HG02642 (cell line): ENCODE results near the gene KRTAP12-4.
"Not testable (repeated sequence)": the region's sequence is repeated elsewhere in the genome, so short reads cannot be mapped to it uniquely, and the experiment has no call there.

ENCODE experiments used
- ATAC-seq: cut with Tn5 transposase; IDR thresholded peaks from one replicate; pipeline ENCODE4 v1.9.1; 2021; ENCODE audit warnings: mild to moderate bottlenecking; ENCODE audit not compliant: unreplicated experiment, poor library complexity

KRTAP12-4 gene

DNA sequence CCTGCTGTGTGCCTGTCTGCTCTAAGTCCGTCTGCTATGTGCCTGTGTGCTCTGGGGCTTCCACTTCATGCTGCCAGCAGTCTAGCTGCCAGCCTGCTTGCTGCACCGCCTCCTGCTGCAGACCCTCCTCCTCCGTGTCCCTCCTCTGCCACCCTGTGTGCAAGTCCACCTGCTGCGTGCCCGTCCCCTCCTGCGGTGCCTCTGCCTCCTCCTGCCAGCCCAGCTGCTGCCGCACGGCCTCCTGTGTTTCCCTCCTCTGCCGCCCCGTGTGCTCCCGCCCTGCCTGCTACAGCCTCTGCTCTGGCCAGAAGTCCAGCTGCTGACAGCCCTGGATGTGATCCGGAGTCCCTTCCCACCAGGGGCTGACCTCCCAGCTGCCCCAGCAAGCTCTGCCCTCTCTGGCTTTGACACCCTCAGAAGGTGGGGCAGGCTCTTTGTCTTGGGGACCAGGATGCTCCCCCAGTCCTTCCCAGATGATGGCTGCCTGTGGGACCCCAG, 16.6 kb downstream of the KRTAP12-4 start:
- not testable (repeated sequence) for ATAC-seq

DNA sequence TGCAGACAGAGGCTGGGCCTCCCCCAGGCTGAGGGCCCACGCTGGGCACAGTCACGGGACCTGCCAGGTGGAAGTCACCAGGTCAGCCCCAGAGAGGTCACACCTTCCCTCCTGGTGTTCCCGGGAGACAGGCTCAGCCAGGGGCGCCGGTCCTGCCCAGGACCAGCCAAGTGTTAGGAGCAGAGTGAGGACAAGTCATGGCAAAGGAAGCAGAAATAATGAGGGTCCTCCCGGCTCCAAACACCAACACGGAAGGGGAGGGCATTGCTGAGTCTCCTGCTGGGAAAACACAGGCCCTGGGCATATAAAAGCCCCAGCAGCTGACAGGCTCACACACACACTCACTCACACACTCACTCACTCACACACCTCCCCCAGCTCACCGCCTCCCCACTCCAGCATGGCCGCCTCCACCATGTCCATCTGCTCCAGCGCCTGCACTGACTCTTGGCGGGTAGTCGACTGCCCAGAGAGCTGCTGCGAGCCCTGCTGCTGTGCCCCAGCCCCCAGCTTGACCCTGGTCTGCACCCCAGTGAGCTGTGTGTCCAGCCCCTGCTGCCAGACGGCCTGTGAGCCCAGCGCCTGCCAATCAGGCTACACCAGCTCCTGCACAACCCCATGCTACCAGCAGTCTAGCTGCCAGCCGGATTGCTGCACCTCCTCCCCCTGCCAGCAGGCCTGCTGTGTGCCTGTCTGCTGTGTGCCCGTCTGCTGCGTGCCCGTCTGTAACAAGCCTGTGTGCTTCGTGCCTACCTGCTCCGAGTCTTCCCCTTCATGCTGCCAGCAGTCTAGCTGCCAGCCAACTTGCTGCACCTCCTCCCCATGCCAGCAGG, 17.2 kb downstream of the KRTAP12-4 start, which contains the start of gene KRTAP10-10:
TSS of gene KRTAP10-10 (plus strand) at position 339 of the 833 bp plus-strand sequence. CDS start at position 401, 62 bp downstream.
- no peak for ATAC-seq

DNA sequence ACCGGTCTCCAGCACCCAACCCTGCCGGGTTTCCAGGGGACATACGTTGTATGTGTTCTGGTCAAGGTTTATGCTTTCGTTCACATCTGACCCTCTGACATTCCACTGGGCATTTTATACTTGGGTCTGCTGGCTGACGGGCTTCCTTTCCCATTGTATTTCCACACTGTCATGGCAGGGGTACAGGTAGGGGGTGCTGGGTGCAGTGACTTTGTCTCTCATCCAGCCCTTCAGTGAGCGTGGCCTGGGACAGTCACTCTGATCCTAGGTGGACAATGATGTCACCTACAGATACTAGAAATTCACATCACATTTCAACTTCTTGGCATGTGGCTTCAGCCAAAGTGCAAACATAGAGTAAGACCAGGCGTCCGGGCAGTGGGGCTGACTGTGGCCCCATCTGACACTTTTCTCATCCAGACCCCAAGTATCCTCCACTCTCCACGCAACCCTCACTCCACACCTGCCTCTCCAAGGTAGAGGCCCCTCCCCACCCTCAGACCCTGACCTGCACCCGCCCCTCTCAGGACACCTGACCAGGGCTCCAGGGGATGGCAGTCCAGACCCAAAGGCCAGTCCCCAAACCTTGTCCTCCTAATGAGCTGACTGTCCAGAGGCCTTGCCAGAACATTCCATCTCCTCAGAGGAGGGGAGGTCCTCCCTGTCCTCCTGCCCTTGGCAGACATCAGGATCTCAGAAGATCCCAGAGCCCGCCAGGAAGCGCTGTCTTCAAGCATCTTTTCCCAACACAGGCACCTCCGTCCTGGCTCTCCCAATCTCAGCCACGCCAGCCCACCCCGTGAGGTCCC, 18.0 kb downstream of the KRTAP12-4 start:
- ATAC-seq, result no peak

DNA sequence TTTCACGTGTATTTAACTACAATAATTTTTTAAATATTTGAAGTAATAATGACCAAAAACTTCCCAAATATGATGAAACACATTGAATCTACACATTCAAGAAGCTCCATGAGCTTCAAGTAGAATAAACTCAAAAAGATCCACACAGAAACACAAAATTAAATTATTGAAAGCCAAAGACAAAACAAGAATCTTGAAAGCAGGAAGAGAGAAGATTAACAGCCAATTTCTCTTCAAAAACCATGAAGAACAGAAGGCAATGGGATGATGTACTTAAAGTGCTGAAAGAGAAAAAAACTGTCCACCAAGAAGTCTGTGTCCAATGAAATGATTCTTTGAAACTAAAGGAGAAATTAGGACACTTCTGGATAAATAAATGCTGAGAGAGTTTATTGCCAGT, 22.4 kb downstream of the KRTAP12-4 start:
- ATAC-seq, result no peak

DNA sequence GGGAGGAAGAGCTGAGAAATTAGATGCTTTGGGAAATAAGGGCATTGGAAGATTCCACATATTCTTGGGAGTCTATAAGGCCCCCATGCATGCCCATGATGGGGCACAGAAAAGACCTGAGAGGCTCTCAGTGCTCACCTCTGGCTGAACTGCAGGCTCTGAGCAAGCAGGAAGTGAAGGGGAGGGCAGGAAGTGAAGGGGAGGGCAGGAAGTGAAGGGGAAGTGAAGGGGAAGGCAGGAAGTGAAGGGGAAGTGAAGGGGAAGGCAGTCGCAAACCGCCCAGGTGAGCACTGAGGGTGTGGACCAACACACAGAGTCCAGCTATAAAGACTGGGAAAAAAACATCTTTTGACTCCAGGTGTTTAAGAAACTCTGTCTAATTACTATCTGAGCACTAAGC, 24.0 kb downstream of the KRTAP12-4 start:
- ATAC-seq, result no peak

DNA sequence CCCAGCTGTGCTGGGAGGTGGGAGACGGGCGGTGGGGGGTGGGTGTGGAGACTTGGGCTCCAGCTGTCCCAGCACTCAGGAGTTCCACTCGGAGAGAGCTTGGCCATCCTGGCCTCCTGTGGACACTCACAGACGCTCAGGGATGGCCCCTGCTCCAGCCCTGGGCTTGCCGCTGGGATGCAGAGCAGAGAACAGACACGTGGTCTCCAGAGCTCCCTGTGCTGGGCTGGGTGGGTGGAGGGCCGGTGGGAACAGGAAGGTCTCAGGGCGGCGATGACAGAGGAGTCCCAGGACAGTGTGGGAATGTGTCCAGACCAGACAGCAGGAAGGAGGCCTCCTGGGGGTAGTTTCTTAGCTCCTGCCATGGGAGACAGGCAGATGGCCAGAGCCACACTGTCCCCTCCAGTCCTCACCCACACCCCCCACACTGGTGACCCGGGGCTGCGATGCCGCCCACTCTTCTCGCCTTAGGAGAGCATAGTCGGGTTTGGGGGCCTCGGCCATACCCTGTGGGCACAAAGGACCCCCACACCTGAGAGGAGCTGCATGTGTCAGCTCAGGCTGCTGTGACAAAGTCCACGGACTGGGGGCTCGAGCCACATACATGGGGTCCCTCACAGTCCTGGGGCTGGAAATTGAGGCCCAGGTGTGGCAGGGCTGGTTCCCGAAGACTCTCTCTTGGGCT, 25.6 kb downstream of the KRTAP12-4 start:
- ATAC-seq, result no peak

DNA sequence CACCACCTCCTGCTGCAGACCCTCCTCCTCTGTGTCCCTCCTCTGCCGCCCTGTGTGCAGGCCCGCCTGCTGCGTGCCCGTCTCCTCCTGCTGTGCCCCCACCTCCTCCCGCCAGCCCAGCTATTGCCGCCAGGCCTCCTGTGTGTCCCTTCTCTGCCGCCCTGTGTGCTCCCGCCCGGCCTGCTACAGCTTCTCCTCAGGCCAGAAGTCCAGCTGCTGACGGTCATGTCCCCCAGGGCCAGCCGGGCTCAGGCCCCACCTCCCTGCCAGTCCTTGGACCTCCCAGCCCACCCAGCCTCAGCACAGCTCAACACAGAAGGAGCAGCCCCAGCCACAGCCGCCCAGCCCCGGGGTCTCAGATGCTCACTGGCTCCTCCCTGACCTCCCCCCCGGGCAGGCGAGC, 26.6 kb downstream of the KRTAP12-4 start:
- not testable (repeated sequence) for ATAC-seq

DNA sequence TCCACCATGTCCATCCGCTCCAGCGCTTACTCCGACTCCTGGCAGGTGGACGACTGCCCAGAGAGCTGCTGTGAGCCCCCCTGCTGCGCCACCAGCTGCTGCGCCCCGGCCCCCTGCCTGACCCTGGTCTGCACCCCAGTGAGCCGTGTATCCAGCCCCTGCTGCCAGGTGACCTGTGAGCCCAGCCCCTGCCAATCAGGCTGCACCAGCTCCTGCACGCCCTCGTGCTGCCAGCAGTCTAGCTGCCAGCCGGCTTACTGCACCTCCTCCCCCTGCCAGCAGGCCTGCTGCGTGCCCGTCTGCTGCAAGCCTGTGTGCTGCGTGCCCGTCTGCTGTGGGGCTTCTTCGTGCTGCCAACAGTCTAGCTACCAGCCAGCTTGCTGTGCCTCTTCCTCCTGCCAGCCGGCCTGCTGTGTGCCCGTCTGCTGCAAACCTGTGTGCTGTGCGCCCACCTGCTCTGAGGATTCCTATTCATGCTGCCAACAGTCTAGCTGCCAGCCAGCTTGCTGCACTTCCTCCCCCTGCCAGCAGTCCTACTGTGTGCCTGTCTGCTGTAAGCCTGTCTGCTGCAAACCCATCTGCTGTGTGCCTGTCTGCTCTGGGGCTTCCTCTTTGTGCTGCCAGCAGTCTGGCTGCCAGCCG, 27.2 kb downstream of the KRTAP12-4 start:
- ATAC-seq, result not testable (repeated sequence)

DNA sequence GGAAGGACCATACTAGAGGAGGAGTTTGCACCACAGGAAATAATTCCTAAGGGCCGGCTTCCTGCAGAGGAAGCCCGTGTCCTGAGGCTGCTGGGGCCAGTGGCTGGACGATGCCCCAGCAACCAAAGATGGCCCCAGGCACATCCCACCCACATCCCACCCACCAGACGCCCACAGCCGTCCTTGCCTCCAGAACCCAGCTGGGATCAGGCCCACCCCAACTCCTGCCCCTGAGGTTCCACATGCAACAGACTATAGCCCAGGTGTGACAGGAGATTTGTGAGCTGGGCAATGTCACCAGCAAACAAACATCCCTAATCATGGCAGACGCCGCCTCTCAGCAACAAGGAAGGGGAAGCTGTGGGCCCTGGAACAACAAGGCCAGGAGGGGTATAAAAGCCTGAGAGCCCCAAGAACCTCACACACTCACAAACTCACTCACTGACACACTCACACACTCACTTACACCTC, 27.8 kb downstream of the KRTAP12-4 start, which contains the start of gene KRTAP10-9:
TSS of gene KRTAP10-9 (plus strand) at position 421 of the 471 bp plus-strand sequence. CDS start 79 bp downstream, outside the sequence.
- ATAC-seq, result no peak

DNA sequence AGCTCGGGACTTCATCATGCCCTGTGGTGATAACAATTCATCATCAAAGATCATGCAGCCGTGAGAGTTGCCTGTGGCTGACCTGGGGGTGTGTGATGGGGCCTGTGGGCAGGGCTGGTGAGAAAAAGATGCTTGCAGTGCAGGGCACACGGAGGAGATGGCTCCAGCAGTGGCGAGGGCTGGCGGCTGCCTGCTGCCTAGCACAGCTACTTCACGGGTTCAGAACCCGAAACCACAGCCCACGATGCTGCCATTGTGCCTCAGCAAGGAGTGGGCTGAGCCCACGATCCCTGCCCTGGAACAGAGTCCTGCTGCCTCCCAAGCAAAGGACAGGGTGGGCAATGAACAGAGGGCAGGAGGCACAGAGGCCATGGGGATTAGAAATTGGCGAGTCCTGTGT, 28.2 kb downstream of the KRTAP12-4 start:
- ATAC-seq, result no peak

DNA sequence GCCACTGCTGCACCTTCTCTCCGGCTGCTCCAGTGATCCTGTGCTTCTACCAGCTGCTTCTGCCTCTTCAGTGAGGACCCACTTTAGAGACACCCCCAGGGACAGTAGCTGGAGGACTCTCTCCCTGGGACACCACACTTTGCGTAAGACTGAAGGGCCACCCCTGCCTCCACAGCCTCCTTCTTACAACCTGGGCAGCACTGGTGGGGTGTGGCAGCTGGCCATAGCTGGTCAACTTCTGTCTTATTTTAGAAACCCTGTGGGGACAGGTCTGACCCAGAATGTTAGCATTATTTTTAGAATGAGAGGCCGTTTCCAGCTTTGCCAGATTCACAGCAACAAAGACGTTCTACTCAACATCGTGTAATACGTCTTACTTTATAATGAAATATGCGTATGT, 28.7 kb downstream of the KRTAP12-4 start:
- ATAC-seq, result no peak

DNA sequence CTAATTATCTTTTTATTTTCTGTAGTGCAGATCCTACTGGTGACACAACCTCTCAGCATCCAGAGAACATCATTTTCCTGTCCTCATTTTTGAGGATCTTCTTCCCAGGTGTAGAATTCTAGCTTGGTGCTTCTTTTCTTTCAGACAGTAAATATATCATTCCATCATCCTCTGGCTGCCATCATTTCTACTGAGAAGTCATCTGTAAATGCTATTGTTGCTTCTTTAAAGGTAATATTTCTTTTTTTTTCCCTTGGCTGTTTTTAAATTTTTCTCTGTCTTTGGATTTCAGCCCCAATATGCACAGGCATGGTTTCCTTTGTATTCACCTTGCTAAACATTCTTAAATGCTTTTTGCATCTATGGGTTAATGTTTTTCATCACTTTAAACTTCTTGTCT, 30.9 kb downstream of the KRTAP12-4 start:
- ATAC-seq, result no peak

DNA sequence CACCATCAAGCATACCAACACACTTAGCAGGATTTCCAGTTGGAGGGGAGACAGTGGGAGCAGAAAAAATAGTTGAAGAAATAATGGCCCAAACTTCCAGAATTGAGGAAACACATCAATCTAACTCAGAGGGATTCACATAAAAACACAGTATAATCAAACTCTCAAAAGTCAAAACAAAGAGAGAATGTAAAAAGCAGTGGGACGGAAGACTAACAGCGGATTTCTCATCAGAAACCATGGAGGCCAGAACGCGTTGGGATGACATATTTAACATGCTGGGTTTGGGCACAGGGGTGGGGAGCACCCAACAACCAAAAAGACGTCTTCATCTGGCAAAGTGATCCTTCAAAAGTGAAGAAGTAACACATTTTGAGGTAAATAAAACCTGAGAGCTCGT, 34.6 kb downstream of the KRTAP12-4 start:
- no peak for ATAC-seq

DNA sequence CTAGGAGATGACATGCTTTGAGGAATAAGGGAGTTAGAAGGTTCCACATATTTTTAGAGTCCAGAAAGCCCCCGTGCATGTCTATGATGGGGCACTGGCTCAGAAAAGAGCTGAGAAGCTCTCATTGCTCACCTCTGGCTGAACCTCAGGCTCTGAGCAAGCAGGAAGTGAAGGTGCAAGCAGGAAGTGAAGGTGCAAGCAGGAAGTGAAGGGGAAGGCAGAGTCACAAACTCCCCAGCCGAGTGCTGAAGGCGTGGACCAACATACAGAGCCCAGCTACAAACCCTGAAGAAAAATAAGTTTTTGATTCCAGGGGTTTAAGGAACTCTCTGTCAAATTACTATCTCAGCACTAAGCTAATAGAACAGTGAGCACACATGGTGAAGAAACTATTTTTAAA, 35.5 kb downstream of the KRTAP12-4 start:
- ATAC-seq, result no peak

DNA sequence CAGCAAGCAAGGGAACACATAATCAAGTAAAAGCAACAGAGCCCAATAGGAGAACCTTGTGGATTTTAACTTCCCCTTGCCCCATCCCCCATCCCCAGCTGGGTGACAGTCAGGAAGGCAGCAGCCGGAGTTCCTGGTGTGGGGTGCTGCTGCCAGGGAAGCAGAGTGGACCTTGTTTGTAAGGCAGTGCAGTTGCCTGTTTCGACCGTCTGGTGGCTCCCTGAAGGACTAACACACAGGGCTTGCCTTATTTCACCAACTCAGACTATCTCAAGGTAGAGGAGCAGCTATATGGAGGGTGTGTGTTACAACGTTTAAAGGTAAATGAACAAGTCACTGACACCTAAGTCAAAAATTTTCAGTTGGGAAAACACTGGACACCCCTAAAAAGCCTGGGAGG, 36.0 kb downstream of the KRTAP12-4 start:
- ATAC-seq, result no peak

DNA sequence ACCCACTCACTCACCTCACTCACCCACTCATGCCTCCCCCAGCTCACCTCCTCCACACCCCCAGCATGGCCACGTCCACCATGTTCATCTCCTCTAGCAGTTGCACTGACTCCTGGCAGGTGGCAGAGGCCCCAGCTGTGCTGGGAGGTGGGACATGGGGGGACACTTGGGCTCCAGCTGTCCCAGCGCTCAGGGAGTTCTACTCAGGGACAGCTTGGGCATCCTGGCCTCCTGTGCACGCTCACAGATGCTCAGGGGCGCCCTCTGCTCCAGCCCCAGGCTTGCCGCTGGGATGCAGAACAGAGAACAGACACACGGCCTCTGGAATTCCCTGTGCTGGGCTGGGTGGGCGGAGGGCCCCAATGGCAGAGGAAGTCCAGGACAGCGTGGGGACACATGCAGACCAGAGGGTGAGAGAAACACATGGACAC, 37.4 kb downstream of the KRTAP12-4 start:
- no peak for ATAC-seq

DNA sequence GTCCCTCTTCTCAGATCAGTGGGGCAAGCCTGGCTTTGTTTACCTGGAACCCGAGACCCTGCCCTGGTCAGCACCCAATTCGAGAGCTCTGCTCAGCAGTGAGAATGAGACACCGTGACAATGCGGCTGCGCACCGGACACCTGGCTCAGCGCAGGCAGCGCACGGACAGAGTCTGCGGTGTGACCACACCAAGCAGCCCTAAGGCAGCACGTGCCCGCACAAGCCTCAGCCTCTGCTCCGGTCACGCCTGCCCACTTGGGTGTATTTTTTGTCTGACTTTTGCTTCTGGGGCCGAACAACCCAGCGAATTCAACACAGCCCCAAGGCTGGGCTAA, 37.9 kb downstream of the KRTAP12-4 start:
- no peak for ATAC-seq

DNA sequence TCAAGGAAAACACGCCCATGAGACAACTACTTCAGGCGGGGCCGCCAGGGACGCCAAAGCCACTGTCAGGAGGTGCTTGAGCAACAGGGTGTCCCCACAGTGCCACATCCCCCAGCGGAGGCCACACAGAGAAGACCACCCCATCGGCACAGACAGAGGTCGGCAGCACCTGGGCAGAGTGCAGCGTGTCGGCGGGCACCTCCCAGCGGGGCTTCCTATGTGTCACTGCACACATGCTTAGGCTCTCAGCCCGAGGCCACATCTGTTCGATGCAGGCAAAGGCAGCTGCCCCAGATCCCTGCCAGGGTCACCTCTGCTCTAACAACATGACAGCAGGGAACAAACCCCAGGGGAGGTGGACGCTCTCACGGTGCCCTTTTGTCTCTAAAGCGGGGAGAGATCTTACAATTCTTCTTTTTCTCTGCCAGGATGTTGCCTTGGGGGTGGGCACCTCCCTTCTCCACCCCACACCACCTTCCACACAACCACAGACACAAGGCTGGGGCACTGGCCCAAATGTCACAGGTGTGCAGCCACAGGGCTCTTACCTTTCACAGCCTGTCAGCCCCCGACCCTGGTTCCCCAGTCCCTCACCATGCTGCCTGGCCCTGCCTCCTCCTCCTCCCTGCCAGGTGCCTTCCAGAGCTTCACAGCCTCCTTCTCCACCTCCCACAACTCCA, 38.4 kb downstream of the KRTAP12-4 start:
- no peak for ATAC-seq

DNA sequence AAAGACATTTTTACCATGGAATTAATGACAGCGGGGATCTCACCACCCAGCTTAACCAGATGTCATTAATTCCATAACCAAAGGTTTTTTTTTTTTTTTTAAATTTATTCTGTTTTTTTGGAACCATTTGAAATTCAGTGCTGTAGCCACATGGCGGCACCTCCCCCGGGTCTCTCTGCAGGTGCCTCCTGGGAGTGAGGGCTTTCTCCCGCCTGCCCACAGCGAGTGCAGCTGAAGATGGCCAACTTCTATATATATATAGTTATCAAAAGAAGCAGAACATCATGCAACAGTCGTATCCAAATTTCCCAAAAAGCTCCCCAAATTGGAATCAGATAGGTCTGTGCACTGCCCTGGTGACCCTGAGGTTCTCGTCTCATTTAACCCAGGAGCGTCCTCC, 39.0 kb downstream of the KRTAP12-4 start:
- no peak for ATAC-seq
